Activated CD8-positive, alpha-beta T cell treated with anti-CD3 and anti-CD28 coated beads for 36 hours (primary cell): ENCODE measurements around the gene PRG3. TPM values are rescaled to one million over a fixed set of nuclear protein-coding genes. Genes with fewer than 3 reads are reported as not detected.
A peak's percentile ranks its signal among the peaks of the same experiment; 100 is the strongest.

Source experiments
- ATAC-seq: fragments of 200-7000 bp; cut with Tn5 transposase; one replicate; pipeline ENCODE4 v1.10.0; 2021; ENCODE audit warnings: mild to moderate bottlenecking, moderate library complexity
- CTCF ChIA-PET: fragments of 350-600 bp; sonication (Branson Sonifier 250); formaldehyde crosslinking; loops from one replicate; lab custom pipeline; 2021; ENCODE audit warnings: antibody characterized with exemption; lab: Charles Lee
- POLR2A ChIA-PET: fragments of 350-600 bp; sonication (Branson Sonifier 250); formaldehyde crosslinking; loops from one replicate; lab custom pipeline; 2021; ENCODE audit warnings: antibody characterized with exemption; lab: Charles Lee
- DNase-seq: peaks from one replicate; pipeline ENCODE4 v3.0.0-alpha.2; 2020
- H3K27ac Mint-ChIP-seq: one replicate; pipeline ENCODE4 v1.8.0; 2021; ENCODE audit warnings: mild to moderate bottlenecking, mixed read lengths
- H3K27me3 Mint-ChIP-seq: one replicate; pipeline ENCODE4 v1.8.0; 2021; ENCODE audit warnings: mixed read lengths
- H3K36me3 Mint-ChIP-seq: one replicate; pipeline ENCODE4 v1.8.0; 2021; ENCODE audit warnings: low read depth, mixed read lengths
- H3K4me1 Mint-ChIP-seq: one replicate; pipeline ENCODE4 v1.8.0; 2021; ENCODE audit warnings: low read depth, mixed read lengths
- H3K4me3 Mint-ChIP-seq: one replicate; pipeline ENCODE4 v1.8.0; 2021; ENCODE audit warnings: mild to moderate bottlenecking, moderate library complexity, mixed read lengths
- H3K9me3 Mint-ChIP-seq: one replicate; pipeline ENCODE4 v1.8.0; 2021; ENCODE audit warnings: mixed read lengths
- CTCF ChIP-seq: fragments of 200-600 bp; IDR thresholded peaks from one replicate; pipeline ENCODE4 v1.8.0; 2022; ENCODE audit warnings: antibody characterized with exemption, mild to moderate bottlenecking
- intact Hi-C: fragments of 100-400 bp; cut with micrococcal nuclease; formaldehyde crosslinking; loops from one replicate; pipeline ENCODE4 v1.10.0; 2022
- total RNA-seq, 2 experiments: library from RNA; stranded (reverse); gene quantifications; one replicate each; pipeline ENCODE4 v1.2.3, GENCODE V29; 2021

PRG3 gene
- total RNA-seq, 2 experiments from 2014 or later = not detected

GRCh38 chr11:57353852-57354251, 27.1 kb downstream of the PRG3 start:
- no peak for TF ChIP-seq CTCF
- POLR2A ChIA-PET = no interaction called here
- Mint-ChIP-seq H3K9me3 (peaks cover 2% of the 10 kb centered on the region), H3K27me3 (peaks cover 14% of the 10 kb centered on the region), H3K4me1 (peaks cover 3% of the 10 kb centered on the region), H3K27ac (no peak overlapping the region), H3K4me3 (no peak overlapping the region), H3K36me3 (peaks cover 2% of the 10 kb centered on the region)
- DNase-seq (no peak), ATAC-seq (no peak)
- intact Hi-C loops = no loop called here
- CTCF ChIA-PET = interaction anchor here (1.5 to 10.8 kb wide), 4 partner anchors 26 to 140 kb away, joined by 4 to 117 read pairs (median 12); no protein-coding TSS in a partner anchor

GRCh38 chr11:57353446-57353845, 27.5 kb downstream of the PRG3 start:
- Mint-ChIP-seq H3K27me3 (peaks cover 14% of the 10 kb centered on the region), H3K27ac (no peak overlapping the region), H3K9me3 (peaks cover 2% of the 10 kb centered on the region), H3K4me3 (no peak overlapping the region), H3K4me1 (peaks cover 3% of the 10 kb centered on the region), H3K36me3 (peaks cover 2% of the 10 kb centered on the region)
- ChIA-PET CTCF (interaction anchor here (0.6 to 10.8 kb wide), 8 partner anchors 7 to 290 kb away, joined by 3 to 117 read pairs (median 4); no protein-coding TSS in a partner anchor), POLR2A (interaction anchor here (1.2 to 1.4 kb wide), 2 partner anchors 43 to 129 kb away, joined by 3 to 4 read pairs; no protein-coding TSS in a partner anchor)
- DNase-seq (no peak), ATAC-seq (no peak)
- no peak for TF ChIP-seq CTCF
- intact Hi-C loops = no loop called here

DNA sequence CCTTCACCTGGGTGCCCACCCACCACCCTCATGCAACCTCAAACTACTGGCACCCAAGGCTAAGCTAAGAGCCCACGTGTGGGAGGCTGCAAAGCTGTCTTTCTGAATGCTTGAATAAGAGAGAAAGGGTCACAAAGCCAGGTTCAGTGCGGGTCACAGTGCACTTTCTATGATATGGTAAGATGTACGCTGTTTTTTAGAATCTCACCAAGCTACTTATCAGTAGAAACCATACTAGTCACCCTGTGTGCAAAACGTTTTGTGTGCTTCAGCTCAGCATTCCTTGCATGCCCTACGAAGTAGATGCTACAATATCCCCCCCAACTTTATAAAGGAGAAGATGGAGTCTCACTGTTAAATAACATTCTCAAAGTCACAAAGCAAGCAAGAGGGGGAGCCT, 27.9 kb downstream of the PRG3 start:
- DNase-seq = no peak
- Mint-ChIP-seq H3K4me1 (peaks cover 3% of the 10 kb centered on the region), H3K9me3 (peaks cover 2% of the 10 kb centered on the region), H3K4me3 (no peak overlapping the region), H3K27me3 (peaks cover 14% of the 10 kb centered on the region), H3K27ac (no peak overlapping the region), H3K36me3 (peaks cover 2% of the 10 kb centered on the region)
- no peak for TF ChIP-seq CTCF
- POLR2A ChIA-PET = interaction anchor here (1.2 to 1.4 kb wide), 2 partner anchors 44 to 129 kb away, joined by 3 to 4 read pairs; no protein-coding TSS in a partner anchor
- intact Hi-C loops = no loop called here
- ATAC-seq = no peak
- CTCF ChIA-PET = interaction anchor here (0.6 to 10.8 kb wide), 11 partner anchors 8 to 291 kb away, joined by 3 to 117 read pairs (median 4); no protein-coding TSS in a partner anchor

GRCh38 chr11:57349491-57350274, 31.3 kb downstream of the PRG3 start:
- ATAC-seq = peak; percentile 68
- TF ChIP-seq CTCF = peak; percentile 92
- H3K27ac Mint-ChIP-seq = no peak overlapping the region

More at GRCh38 chr11:57349491-57350274, 31.3 kb downstream of the PRG3 start:
- ChIA-PET CTCF (interaction anchor here (0.7 to 10.8 kb wide), 20 partner anchors 8 to 291 kb away, joined by 3 to 117 read pairs (median 3); partner anchors contain the start of genes P2RX3 and PRG3), POLR2A (no interaction called here)
- DNase-seq = peak; percentile 75
- H3K36me3 Mint-ChIP-seq = peaks cover 2% of the 10 kb centered on the region
- peaks cover 9% of the 10 kb centered on the region for H3K27me3 Mint-ChIP-seq
- intact Hi-C loops = loop anchor here (5.0 kb wide), 2 partner anchors 128 to 288 kb away; no protein-coding TSS in a partner anchor
- peaks cover 6% of the 10 kb centered on the region for H3K4me1 Mint-ChIP-seq
- H3K4me3 Mint-ChIP-seq = no peak overlapping the region
- H3K9me3 Mint-ChIP-seq = peaks cover 2% of the 10 kb centered on the region
